Stimulated activated CD4-positive, alpha-beta T cell treated with anti-CD3 and anti-CD28 coated beads, TNF-alpha, amount 100 ng/mL, for 48 hours (primary cell): ENCODE measurements around the gene IPCEF1.
A peak's percentile ranks its signal among the peaks of the same experiment; 100 is the strongest.

Source experiments
- DNase-seq, 3 donors: peaks; one replicate each; pipeline ENCODE4 v3.0.0-alpha.2; 2020; ENCODE audit warnings: low read depth in 3 of 3

The IPCEF1 gene

DNA sequence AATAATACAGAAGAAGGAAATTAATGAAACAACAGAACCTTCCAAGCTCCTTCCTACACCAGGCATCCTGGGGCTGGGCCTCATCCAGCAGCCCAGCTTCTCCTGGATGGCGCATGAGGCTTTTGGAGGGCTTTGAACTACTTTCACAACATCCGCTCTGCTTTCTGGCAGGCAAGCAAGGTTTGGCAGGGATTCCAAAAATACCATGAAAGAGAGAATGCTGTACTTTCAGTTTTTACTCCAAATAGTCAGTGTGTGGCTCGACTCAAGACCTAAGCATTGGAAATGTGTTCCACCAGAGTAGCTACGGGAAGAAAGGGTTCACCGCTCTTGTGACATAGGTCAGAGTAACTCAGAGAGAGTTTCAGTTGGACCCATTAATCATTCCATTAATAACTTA, 192.2 kb downstream of the IPCEF1 start:
- no peak for DNase-seq

DNA sequence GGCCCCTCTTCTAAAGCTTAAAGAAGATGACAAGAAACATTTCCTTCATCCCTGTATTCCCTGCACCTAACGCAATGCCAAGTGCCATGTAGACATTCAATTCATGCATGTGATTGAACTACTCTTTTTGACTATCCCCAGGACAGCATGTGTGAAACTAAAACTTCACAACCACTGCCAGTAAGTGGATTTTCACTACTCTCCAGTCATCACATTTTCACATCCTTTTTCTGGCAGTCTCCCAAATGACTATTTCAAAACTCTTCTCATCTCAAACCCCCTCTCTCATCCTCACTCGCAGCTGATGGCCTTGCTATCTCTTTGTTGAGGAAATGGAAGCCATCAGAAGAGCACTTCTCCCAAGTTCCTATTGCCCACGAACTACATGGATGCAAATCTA, 194.9 kb downstream of the IPCEF1 start:
- no peak for DNase-seq

DNA sequence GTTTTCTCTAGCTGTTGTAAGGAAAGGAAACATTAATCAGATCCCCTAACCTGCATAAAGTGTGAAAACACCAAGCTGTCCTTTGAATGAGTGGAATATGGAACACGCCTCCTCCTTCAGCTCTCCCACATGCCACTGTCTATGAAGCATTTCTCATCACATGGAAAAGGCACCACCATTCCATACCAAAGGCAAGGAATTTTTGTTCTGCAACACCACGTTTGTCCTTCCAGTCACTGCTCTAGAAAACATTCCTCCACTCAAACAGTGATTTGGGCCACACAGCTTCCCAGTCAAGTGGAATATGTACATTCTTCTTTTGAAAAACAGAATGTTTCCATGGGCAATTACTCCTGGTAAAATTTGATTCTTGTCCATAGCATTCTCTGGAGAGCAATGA, 197.5 kb downstream of the IPCEF1 start:
- DNase-seq, result no peak

- no peak for DNase-seq
Observed at GRCh38 chr6:154157706-154158105, 198.9 kb downstream of the IPCEF1 start.

- no peak for DNase-seq
Observed at GRCh38 chr6:154157082-154157481, 199.5 kb downstream of the IPCEF1 start.

- DNase-seq, result peak; percentile 45 to 49 (median 45)
Observed at GRCh38 chr6:154156135-154156896, 200.3 kb downstream of the IPCEF1 start.

GRCh38 chr6:154154389-154154967, 202.1 kb downstream of the IPCEF1 start:
- peak in 2 of 3 donors; percentile 43 to 62 for DNase-seq

DNA sequence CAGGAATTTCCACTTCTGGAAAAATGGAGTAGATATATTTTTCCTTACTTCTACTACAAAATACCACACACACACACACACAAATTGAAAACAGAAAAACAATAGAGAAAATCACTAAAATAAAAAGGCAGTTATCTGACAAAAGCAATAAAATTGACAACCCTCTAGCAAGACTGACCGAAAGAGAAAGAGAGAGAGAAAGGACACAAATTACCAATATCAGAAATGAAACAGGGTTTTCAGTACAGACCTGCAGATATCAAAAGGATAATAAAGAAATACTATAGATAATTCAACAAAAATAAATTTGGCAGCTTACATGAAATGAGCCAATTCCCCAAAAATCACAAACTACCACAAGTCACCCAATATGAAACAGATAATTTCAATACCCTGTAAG, 212.8 kb downstream of the IPCEF1 start:
- DNase-seq, result no peak

DNA sequence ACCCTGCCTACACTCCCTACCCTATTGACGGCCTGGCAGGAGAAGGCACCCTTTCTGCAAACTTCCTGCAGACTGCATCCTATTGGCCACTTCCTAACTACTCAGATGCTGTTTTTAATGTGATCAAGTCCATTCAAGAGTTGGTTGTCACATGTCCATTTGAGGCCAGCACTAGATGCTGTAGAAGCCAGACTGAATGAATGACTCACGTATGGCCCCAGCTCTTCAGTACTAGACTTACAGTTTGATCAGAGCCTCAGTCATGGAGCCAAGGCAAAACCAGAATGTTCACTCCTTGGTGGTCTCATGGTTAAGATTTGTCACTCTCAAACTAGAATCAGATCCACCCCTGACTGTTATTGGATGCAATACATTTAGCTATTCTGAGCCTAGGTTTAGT, 215.9 kb downstream of the IPCEF1 start:
- DNase-seq, result no peak

- DNase-seq, result no peak
Observed at GRCh38 chr6:154139892-154140291, 216.7 kb downstream of the IPCEF1 start.

DNA sequence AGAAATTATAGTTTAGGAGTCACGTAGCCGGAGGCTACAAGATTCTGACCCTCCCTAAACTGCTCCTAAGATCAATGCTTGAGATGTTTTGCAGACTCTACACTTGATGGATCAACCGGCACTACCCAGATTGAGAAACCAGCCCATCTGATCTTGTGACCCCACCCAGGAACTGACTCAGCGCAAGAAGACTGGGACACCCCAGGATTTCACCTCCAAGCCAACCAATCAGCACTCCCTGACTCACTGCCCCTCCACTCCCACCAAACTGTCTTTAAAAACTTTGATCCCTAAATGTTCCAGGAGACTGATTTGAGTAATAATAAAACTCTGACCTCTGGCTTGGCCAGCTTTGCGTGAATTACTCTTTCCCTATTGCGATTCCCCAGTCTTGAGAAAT, 217.8 kb downstream of the IPCEF1 start:
- no peak for DNase-seq

GRCh38 chr6:154134471-154135147, 222.0 kb downstream of the IPCEF1 start:
- no peak for DNase-seq

DNA sequence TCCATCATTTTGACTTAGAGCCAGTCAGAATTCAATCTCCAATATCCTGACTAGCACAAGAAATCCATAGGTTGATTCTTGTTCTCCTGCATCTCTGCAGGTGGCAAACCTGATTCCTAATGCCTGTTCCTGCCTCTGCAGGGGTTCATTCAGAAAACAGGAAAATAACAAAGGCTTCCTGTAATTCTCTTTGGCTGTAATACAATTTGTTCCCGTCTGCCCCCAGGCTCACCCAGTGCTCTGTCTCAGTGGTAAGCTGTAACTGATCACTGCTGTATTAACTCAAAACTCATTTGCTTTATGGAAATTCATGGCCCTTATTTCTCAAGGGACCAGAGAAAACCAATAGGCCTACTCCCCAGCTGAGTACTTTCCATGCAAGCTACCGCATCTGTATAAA, 228.9 kb downstream of the IPCEF1 start:
- DNase-seq, result no peak

DNA sequence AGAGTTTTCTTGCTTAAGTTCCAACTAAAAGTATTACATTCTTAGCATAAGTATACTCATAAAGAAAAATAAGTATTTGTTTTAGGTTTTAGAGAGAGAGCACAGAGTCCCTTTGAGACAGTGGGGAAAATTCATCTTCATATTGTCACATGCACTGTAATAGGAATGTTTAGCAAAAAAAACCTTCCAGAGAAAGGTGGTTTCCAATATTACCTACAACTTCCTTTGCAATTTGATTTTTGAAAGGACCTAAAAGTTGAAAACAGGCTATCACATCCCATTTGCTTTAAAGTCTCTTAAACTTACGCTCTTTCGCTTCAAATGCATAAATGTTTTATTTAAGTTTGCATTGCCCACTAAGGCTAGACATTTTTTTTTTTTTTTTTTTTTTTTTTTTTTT, 231.2 kb downstream of the IPCEF1 start:
- no peak for DNase-seq

GRCh38 chr6:154123155-154123956, 233.2 kb downstream of the IPCEF1 start:
- no peak for DNase-seq

- DNase-seq, result no peak
Observed at GRCh38 chr6:154122195-154122925, 234.2 kb downstream of the IPCEF1 start.

GRCh38 chr6:154117485-154117884, 239.1 kb downstream of the IPCEF1 start:
- DNase-seq, result no peak

GRCh38 chr6:154113392-154113791, 243.2 kb downstream of the IPCEF1 start:
- DNase-seq, result no peak

GRCh38 chr6:154112181-154112809, 244.3 kb downstream of the IPCEF1 start:
- no peak for DNase-seq

DNA sequence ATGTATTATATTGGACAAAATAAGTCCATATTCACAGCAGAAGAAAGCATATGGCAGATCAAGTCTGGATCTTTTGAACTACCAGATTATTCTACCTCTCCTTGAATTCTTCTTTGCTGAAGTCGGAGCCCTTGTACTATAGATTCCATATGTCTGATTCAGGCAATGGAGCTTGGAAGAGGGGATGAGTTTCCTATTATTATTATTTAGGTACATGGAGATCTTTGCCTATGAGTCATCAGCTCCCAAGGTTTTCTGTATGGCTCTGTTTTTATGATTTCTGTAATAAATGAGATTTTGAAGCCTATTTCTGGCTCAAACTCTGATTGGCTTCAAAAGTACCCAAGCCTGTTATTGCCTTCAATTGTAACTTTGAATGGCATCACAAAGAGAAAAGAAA, 245.6 kb downstream of the IPCEF1 start:
- DNase-seq, result no peak

GRCh38 chr6:154106251-154106650, 250.4 kb downstream of the IPCEF1 start:
- no peak for DNase-seq
